Camera-type eye (tissue), 1 donor: Measurements from ENCODE around the gene LMBR1L. TPM values are rescaled to one million over a fixed set of nuclear protein-coding genes. Genes with fewer than 3 reads are reported as not detected.

Experiments
- total RNA-seq: library from RNA; depleted of rRNA; stranded (reverse); fragments of >200 nt; gene quantifications from one replicate; pipeline ENCODE4 v1.2.3, GENCODE V29; 2014

Gene LMBR1L
- 77.6 TPM for total RNA-seq

GRCh38 chr12:49110464-49111155 lies at the start of gene LMBR1L:
LMBR1L (minus strand) TSS chr12:49110847; CDS start chr12:49110555, 292 bp downstream.

GRCh38 chr12:49131051-49131893 lies 20.6 kb upstream of the LMBR1L start, which contains the start of gene TUBA1B:
TUBA1B (minus strand) TSS chr12:49131395; CDS start chr12:49131300, 95 bp downstream.

GRCh38 chr12:49094160-49094974 lies 16.3 kb downstream of the LMBR1L start, which contains the start of gene DHH:
DHH (minus strand) TSS chr12:49094801; CDS start chr12:49094512, 289 bp downstream.

GRCh38 chr12:49069507-49070346 lies 40.9 kb downstream of the LMBR1L start, which contains the start of gene RHEBL1:
RHEBL1 (minus strand) TSS chr12:49069979; CDS start chr12:49069785, 194 bp downstream.

GRCh38 chr12:49060237-49061156 lies 50.1 kb downstream of the LMBR1L start, which contains the start of gene KMT2D:
KMT2D (minus strand) TSS chr12:49060794; CDS start chr12:49055324, 5,470 bp downstream.

Other genes with a start within 250 kb of the LMBR1L start
- gene RND1, start 245.0 kb downstream of the LMBR1L start, total RNA-seq: 2.3 TPM
- gene FKBP11, start 185.4 kb downstream of the LMBR1L start, total RNA-seq: 9.0 TPM
- gene ARF3, start 153.4 kb downstream of the LMBR1L start, total RNA-seq: 50.5 TPM
- 2.0 TPM for gene WNT10B, start 139.1 kb downstream of the LMBR1L start, total RNA-seq
- not detected for gene WNT1, start 132.5 kb downstream of the LMBR1L start, total RNA-seq
- 1.0 TPM for gene DDN, start 111.5 kb downstream of the LMBR1L start, total RNA-seq
- 35.6 TPM for gene PRKAG1, start 92.1 kb downstream of the LMBR1L start, total RNA-seq
- gene KMT2D, start 50.1 kb downstream of the LMBR1L start, total RNA-seq: 81.4 TPM
- gene RHEBL1, start 40.9 kb downstream of the LMBR1L start, total RNA-seq: 0.77 TPM
- gene DHH, start 16.0 kb downstream of the LMBR1L start, total RNA-seq: 1.4 TPM
- 786 TPM for gene TUBA1B, start 20.5 kb upstream of the LMBR1L start, total RNA-seq
- gene TUBA1A, start 78.2 kb upstream of the LMBR1L start, total RNA-seq: 1,127 TPM
- gene TUBA1C, start 154.2 kb upstream of the LMBR1L start, total RNA-seq: 76.0 TPM
- gene PRPH, start 184.3 kb upstream of the LMBR1L start, total RNA-seq: 18.9 TPM
- 6.2 TPM for gene TROAP, start 212.4 kb upstream of the LMBR1L start, total RNA-seq
- 0.55 TPM for gene C1QL4, start 226.3 kb upstream of the LMBR1L start, total RNA-seq
- gene DNAJC22, start 236.0 kb upstream of the LMBR1L start, total RNA-seq: 1.4 TPM